Hematopoietic multipotent progenitor cell treated with erythropoietin and hydrocortisone succinate and interleukin-3 and kit ligand, for 17 days (in vitro differentiated cells): ENCODE results near the gene CORO2B.

Experiments
- DNase-seq: peaks from one replicate; pipeline ENCODE4 v3.0.0-alpha.2; 2015; ENCODE audit warnings: low spot score

The CORO2B gene

GRCh38 chr15:68578980-68579935, at the start of gene CORO2B:
Gene CORO2B, plus strand, starts transcription at chr15:68578993. Its CDS starts 270 bp downstream, at chr15:68579263.
- no peak for DNase-seq

GRCh38 chr15:68531387-68532179, 47.2 kb upstream of the CORO2B start:
- no peak for DNase-seq

- no peak for DNase-seq
Measured at GRCh38 chr15:68536331-68537095, 42.3 kb upstream of the CORO2B start.

- DNase-seq, result no peak
Measured at GRCh38 chr15:68537097-68537496, 41.7 kb upstream of the CORO2B start.

GRCh38 chr15:68537506-68537905, 41.3 kb upstream of the CORO2B start:
- DNase-seq, result no peak

GRCh38 chr15:68538311-68538710, 40.5 kb upstream of the CORO2B start:
- no peak for DNase-seq

GRCh38 chr15:68541743-68542142, 37.0 kb upstream of the CORO2B start:
- DNase-seq, result no peak

- no peak for DNase-seq
Measured at GRCh38 chr15:68542348-68542747, 36.4 kb upstream of the CORO2B start.

GRCh38 chr15:68542771-68543164, 36.0 kb upstream of the CORO2B start:
- DNase-seq, result no peak

GRCh38 chr15:68543165-68544008, 35.4 kb upstream of the CORO2B start:
- DNase-seq, result no peak

- DNase-seq, result no peak
Measured at GRCh38 chr15:68546318-68546717, 32.5 kb upstream of the CORO2B start.

GRCh38 chr15:68548364-68548763, 30.4 kb upstream of the CORO2B start:
- DNase-seq, result no peak

GRCh38 chr15:68550004-68550403, 28.8 kb upstream of the CORO2B start:
- no peak for DNase-seq

- peak; percentile 72 for DNase-seq
Measured at GRCh38 chr15:68550498-68551295, 28.1 kb upstream of the CORO2B start.

GRCh38 chr15:68551296-68551635, 27.5 kb upstream of the CORO2B start:
- no peak for DNase-seq

- no peak for DNase-seq
Measured at GRCh38 chr15:68552344-68552743, 26.4 kb upstream of the CORO2B start.

- DNase-seq, result no peak
Measured at GRCh38 chr15:68552773-68553172, 26.0 kb upstream of the CORO2B start.

GRCh38 chr15:68553314-68553993, 25.3 kb upstream of the CORO2B start:
- DNase-seq, result no peak

- peak; percentile 74 for DNase-seq
Measured at GRCh38 chr15:68553994-68554720, 24.6 kb upstream of the CORO2B start.
